HG03439 (cell line): ENCODE measurements around the gene CD79B.
"Not testable (repeated sequence)": the region's sequence is repeated elsewhere in the genome, so short reads cannot be mapped to it uniquely, and the experiment has no call there.

Source experiments
- ATAC-seq: cut with Tn5 transposase; IDR thresholded peaks from one replicate; pipeline ENCODE4 v1.9.1; 2021; ENCODE audit warnings: mild to moderate bottlenecking, moderate library complexity; ENCODE audit not compliant: unreplicated experiment

The CD79B gene

DNA sequence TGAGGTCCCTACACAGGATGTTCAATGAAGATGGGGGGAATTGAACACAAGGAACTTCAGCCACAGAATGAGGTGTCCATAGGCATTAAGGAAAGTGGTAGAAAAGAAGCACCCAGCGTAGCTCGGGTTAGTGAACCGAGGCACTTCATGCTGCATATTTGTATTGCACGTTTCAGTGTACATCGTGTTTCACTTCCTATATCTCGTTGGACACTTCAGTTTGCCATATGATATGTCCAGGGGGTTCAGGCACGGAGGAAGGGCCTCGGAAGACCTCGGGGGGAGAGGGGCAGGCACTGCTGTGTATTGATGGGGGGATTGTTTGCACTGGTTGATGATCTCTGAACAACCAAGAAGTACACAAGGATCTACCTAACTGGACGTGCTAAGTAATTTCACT is 16.4 kb downstream of the CD79B start:
- not testable (repeated sequence) for ATAC-seq

DNA sequence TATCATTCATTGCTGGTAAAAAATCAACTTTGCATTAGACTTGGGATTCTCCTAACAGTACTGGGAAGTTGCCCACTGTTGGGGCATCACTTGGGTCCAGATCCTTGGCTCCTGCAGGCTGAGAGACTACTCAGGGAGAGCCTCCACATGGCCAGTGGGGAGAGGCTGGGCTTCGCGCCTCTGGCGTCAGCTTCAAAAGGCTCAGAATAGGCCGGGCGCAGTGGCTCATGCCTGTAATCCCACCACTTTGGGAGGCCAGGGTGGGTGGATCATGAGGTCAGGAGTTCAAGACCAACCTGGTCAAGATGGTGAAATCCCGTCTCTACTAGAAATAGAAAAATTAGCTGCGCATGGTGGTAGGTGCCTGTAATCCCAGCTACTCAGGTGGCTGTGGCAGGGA is 17.7 kb downstream of the CD79B start:
- ATAC-seq: no peak

DNA sequence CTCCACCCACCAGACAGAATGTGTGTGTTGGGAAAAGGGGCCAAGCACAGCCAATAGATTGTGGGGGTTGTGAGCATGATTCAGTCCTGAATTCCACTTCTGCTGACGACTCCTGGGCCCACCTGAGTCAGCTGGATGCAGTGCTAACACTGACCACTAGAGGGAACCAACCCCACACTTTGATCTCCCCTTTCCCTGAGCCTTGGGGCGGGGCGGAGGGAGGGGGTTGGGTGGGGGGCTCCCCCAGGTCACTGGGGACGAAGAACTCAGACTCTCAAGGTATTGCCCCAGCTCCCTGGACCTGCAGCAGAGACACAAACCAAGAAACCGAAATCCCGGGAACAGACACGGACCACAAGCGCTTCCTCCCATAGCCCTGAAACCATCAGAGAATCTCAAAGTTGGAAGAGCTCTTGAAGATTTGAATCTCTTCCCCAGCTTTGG is 20.5 kb downstream of the CD79B start:
- no peak for ATAC-seq

DNA sequence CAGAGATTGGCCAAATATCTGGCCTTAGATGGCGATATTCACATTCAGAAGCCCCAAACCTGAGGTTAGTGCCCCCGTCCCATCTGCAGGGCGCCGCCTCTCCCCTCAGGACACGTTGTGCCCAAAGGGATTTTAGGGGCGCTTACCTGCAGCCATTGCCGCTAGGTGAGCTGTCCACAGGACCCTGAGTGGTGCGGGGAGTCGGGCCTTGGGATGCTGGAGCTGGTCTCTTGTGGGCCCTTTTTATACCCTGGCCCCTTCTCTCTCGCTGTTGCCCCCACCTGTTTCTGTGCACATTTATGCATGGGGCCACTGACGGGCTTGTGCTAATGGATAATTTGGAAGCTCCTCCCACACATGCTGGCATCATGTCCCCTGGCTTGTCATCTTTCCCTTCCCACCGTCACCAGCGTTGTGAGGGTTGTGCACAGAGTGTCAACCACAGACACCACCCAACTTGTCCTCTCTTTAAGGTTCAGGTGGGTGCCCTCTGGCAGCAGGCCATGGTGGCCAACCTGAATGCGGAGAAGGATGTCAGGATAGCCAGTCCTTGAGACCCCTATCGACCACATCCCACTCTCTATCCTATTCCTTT is 21.0 kb downstream of the CD79B start, which contains the start of gene CSHL1:
Gene CSHL1, minus strand, starts transcription at position 218 of the 595 bp plus-strand sequence. Its CDS starts 62 bp downstream, at position 156.
- no peak for ATAC-seq

DNA sequence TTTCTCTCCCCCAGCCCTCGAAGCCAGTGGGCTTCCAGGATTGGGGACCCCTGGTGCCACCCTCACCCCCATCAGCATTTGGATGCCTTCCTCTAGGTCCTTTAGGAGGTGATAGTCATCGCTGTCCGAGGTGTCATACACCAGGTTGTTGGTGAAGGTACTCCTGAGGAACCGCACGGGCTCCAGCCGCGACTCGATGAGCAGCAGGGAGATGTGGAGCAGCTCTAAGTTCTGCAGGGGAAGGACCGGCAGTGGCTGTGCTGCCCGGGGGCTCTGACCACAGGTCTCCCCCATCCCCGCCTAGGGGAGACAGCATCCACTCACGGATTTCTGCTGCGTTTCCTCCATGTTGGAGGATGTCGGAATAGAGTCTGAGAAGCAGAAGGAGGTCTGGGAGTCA is 22.0 kb downstream of the CD79B start:
- ATAC-seq: no peak

DNA sequence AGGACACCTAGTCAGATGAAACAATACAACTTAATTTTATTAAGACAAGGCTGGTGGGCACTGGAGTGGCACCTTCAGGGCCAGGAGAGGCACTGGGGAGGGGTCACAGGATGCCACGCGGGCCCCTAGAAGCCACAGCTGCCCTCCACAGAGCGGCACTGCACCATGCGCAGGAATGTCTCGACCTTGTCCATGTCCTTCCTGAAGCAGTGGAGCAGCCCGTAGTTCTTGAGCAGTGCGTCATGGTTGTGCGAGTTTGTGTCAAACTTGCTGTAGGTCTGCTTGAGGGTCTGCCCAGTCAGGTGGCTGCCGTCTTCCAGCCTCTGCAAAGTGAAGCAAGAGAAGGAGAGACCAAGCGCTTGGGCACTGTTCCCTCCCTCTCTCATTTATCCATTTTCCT is 22.5 kb downstream of the CD79B start:
- not testable (repeated sequence) for ATAC-seq

DNA sequence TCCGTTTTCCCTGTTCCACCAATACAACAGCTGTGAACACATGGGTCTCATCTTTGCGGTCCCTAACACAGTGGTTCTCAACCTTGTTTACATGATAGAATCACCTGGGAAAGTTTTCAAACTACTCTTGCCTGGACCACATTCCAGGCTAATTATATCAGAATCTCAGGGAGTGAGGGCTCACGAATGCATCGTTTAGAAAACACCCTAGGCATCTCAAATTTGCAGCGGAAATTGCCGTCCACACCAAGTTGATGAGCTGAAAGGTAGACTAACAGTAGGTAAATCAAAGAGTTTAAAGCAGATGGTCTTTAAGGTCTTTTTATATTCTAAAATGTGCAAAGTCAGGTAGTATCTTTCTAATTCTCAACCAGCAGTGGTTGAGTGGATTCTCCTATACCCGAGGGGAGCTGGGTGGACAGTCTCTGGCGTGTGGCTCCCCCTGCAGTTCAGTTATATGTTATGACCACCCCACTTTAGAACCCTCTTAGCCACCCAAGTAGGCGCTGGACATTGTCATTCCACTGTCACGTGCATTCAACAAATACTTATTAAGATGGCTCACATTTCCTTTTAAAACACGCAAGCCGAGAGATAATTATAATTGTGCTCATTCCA is 24.9 kb downstream of the CD79B start:
- ATAC-seq: not testable (repeated sequence)

DNA sequence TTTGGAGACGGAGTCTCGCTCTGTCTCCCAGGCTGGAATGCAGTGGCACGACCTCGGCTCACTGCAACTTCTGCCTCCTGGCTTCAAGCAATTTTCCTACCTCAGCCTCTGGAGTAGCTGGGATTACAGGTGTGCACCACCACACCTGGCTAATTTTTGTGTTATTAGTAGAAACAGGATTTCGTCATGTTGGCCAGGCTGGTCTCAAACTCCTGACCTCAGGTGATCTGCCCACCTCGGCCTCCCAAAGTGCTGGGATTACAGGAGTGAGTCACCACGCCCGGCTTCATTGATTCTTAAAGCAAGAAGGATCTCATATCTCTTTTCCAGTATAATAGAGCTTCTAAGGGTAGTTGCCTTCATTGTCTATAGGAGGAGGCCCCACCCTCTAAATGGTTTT is 27.3 kb downstream of the CD79B start:
- ATAC-seq: not testable (repeated sequence)

DNA sequence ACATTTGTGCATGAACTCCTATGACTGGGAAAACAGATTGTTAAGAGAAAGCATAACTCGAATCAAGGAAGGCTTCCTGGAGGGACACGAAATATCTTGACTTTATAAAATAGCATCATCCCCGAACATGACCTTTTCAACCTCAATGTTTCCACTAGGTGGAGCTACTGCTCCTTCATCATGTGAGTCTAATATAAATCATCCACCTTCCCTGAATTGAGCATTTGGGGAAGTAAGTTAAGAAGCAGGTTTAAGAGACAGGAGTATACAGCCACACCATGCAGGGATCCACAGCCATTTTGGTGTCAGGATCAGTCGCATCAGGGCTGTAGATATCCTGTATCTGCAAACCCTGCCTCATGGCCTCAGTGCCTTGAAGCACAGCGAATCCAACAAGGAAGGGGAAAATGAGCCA is 28.3 kb downstream of the CD79B start:
- ATAC-seq: not testable (repeated sequence)

DNA sequence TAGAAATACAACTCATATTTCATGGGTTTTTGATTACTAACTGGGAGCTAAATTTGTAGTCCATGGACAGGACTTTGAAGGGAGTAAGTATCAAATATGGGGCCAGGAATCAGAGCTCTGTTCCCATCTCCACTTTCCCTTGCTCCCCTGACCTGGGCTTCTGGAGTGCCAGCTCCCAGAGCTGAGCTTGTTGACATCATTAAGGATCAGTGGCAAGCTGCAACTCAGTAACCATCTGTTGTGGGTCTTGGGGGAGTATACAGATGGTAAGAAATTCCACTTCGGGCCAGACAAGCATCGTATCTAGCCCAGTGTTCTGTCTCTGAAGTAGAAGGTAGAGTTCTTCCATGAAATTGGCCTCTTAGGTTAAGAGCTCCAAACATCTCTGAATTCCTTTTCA is 30.2 kb downstream of the CD79B start:
- not testable (repeated sequence) for ATAC-seq

DNA sequence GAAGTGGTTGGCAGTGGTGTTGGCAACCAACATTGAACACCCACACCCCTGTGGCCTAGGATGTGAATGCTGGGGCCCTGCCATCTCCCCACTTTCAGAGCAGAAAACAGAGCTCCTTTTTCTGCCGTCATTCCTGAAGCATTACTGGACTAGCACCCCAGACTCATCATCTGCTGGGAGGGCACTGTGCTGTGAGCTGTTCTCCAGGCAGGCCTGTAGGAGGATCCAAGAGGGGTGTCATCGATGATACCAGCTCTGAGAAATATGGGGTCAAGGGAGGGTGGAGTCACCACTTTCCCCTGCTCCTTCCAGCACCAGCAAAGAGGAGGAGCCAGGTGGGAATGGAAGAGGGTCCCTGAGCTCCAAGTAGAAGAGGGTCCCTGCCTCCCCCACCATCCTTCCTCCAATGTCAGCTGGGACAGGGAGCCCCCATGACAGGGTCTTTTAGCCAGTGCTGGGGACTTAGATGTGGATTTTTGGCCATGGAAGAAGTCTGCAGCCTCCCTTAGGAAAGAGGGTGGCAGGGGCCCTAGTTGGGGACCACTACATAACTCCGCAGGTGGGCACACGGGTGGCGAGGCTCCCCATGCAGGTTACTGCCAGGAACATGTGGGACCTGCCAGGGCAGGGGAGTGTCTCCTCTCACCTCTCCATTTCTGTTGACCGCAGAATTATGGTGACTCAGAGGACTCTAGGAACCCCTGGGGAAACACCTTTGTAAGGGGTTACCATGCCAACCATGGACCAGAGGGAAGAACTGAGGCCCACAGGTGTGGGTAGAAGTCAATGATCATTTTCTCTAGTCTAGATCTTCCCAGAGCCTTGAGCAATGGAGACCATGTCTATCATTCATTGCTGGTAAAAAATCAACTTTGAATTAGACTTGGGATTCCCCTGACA is 33.0 kb downstream of the CD79B start:
- not testable (repeated sequence) for ATAC-seq

DNA sequence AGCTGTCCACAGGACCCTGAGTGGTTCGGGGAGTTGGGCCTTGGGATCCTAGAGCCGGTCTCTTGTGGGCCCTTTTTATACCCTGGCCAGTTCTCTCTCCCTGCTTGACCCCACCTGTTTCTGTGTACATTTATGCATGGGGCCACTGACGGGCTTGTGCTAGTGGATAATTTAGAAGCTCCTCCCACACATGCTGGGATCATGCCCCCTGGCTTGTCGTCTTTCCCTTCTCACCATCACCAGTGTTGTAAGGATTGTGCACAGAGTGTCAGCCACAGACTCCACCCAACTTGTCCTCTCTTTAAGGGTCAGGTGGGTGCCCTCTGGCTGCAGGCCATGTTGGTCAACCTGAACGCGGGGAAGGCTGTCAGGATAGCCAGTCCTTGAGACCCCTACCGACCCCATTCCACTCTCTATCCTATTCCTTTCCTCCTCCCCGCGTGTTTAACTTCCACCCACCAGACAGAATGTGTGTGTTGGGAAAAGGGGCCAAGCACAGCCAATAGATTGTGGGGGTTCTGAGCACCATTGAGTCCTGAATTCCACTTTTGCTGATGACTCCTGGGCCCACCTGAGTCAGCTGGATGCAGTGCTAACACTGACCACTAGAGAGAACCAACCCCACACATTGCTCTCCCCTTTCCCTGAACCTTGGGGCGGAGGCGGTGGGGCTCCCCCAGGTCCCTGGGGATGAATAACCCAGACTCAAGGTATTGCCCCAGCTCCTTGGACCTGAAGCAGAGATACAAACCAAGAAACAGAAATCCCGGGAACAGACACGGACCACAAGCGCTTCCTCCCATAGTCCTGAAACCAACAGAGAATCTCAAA is 35.4 kb downstream of the CD79B start, which contains the start of gene CSH1:
Gene CSH1, minus strand, starts transcription at position 51 of the 831 bp plus-strand sequence. CDS start 63 bp downstream, outside the sequence.
- ATAC-seq: not testable (repeated sequence)

DNA sequence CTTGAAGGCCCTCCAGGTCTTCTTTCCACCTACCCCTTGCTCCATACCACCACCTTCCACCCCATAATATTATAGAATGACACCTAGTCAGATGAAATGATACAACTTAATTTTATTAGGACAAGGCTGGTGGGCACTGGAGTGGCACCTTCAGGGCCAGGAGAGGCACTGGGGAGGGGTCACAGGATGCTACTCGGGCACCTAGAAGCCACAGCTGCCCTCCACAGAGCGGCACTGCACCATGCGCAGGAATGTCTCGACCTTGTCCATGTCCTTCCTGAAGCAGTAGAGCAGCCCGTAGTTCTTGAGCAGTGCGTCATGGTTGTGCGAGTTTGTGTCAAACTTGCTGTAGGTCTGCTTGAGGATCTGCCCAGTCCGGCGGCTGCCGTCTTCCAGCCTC is 37.3 kb downstream of the CD79B start:
- ATAC-seq: not testable (repeated sequence)

DNA sequence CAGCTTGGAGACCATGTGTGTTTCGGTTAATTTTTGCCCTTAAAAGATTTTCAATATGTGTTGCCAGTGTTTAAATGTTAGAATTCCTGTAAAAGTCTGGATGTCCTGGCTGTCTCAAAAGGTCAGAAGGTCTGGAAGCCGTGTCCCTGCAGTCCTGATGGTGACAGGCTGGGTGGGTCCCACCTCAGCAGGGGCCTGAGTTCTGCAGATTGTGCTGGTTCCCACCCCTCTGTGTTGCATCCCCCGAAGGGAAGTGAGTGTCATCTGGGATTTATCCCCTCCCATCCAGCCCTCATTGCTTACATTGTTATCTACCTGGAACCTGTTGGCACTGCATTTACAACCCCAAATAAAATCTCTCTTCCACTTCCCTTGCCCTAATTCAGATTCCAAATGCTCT is 38.1 kb downstream of the CD79B start:
- ATAC-seq: not testable (repeated sequence)

DNA sequence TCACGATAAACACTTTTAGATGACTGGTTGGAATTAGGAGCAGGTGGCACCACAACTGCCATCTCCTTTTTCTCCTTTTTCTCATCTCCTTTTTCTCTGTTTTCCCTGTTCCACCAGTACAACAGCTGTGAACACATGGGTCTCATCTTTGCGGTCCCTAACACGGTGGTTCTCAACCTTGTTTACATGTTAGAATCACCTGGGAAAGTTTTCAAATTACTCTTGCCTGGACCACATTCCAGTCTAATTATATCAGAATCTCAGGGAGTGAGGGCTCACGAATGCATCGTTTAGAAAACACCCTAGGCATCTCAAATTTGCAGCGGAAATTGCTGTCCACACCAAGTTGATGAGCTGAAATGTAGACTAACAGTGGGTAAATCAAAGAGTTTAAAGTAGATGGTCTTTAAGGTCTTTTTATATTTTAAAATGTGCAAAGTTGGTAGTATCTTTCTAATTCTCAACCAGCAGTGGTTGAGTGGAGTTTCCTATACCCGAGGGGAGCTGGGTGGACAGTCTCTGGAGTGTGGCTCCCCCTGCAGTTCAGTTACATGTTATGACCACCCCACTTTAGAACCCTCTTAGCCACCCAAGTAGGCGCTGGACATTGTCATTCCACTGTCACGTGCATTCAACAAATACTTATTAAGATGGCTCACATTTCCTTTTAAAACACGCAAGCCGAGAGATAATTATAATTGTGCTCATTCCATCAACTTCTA is 39.7 kb downstream of the CD79B start:
- not testable (repeated sequence) for ATAC-seq

DNA sequence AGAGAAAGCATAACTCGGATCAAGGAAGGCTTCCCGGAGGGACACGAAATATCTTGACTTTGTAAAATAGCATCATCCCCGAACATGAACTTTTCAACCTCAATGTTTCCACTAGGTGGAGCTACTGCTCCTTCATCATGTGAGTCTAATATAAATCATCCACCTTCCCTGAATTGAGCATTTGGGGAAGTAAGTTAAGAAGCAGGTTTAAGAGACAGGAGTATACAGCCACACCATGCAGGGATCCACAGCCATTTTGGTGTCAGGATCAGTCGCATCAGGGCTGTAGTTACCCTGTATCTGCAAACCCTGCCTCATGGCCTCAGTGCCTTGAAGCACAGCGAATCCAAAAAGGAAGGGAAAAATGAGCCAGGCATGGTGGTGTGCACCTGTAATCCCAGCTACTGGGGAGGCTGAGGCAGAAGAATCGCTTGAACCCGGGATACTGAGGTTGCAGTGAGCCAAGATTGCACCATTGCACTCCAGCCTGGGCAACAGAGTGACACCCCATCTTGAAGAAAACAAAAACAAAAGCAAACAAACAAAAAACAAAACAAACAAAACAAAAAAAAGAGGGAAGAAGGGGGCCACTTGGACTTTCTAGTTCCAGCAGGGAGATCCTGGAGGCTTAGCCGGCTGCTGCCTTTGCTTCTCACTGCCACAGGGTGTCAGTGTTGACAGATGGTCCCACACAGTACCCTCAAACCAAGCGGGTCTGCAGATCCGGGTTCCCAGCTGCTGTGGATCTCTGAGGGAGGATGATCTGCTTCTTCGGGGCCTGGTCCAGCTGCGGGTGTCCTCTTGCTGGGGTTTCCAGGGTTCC is 42.9 kb downstream of the CD79B start:
- ATAC-seq: not testable (repeated sequence)

DNA sequence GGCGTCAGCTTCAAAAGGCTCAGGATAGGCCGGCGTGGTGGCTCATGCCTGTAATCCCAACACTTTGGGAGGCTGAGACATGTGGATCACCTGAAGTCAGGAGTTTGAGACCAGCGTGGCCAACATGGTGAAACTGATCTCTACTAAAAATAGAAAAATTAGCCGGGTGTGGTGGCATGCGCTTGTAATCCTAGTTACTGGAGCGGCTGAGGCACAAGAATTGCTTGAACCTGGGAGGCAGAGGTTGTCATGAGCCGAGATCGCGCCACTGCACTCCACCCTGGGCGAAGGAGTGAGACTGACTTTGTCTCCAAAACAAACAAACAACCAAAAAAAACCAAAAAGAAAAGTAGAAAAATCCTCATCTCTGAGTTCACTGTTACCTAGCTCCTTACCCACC is 47.0 kb downstream of the CD79B start:
- not testable (repeated sequence) for ATAC-seq

DNA sequence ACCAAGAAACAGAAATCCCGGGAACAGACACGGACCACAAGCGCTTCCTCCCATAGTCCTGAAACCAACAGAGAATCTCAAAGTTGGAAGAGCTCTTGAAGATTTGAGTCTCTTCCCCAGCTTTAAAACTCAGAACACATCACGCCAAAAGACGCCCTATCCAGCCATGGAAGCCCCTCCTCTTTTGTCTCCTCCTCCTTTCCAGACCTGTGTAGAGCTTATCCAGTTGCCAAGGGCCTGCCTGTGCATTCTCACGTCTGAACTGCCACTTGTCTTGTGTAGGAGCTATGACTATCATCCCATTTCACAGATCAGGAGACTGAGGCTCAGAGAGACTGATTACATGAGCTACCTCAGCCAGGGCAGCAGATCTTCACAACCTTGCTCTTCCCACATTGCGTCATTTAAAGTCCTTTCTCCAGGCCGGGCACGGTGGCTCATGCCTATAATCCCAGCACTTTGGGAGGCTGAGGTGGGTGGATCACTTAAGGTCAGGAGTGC is 49.5 kb downstream of the CD79B start:
- ATAC-seq: not testable (repeated sequence)
